Activated CD4-positive, alpha-beta T cell treated with anti-CD3 and anti-CD28 coated beads, Interleukin-2, amount 50 U/mL, for 48 hours (primary cell): ENCODE data around the gene RCOR1.

Experiments
- DNase-seq, 2 experiments: peaks; one replicate each; pipeline ENCODE4 v3.0.0-alpha.2; 2020

The RCOR1 gene

DNA sequence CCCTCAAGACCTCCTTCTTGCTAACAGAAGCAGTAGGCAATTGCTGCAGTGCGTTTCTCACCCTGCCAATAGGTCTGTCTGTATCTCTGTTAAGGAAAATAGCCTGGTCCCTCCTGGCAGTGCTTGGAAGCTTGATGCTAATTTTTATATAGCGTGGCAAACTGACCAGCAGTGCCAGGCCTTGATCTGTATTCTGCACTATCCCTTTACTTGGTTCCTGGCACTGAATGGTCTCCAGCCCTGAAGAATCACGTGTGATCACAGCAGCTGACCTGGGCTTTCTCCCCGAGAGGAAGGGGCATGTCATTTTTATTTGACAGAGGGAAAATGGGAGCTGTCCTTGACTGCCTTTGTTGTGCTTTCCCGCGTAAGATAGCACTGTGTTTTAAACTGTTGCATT lies 136.1 kb downstream of the RCOR1 start:
- DNase-seq = no peak

DNA sequence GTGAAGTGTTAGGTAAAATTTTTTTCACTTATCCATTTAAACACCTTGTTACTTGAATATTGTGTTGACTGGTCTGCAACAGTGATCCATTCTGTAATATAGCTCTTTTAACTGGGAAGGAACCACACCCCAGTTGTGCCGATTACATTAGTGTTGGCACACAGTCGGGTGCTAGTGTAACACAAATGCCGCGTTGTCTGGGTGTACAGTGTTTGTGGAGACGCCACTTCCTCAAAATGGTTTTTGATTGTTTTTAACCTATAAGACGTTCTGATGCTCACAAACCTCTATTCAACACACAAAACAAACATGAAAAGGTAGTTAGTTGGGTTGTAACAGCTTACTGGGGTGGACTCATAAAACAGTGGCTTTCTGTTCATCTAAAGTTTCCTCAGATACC lies 136.8 kb downstream of the RCOR1 start:
- DNase-seq = no peak

GRCh38 chr14:102729825-102730224 lies 137.4 kb downstream of the RCOR1 start:
- no peak for DNase-seq

DNA sequence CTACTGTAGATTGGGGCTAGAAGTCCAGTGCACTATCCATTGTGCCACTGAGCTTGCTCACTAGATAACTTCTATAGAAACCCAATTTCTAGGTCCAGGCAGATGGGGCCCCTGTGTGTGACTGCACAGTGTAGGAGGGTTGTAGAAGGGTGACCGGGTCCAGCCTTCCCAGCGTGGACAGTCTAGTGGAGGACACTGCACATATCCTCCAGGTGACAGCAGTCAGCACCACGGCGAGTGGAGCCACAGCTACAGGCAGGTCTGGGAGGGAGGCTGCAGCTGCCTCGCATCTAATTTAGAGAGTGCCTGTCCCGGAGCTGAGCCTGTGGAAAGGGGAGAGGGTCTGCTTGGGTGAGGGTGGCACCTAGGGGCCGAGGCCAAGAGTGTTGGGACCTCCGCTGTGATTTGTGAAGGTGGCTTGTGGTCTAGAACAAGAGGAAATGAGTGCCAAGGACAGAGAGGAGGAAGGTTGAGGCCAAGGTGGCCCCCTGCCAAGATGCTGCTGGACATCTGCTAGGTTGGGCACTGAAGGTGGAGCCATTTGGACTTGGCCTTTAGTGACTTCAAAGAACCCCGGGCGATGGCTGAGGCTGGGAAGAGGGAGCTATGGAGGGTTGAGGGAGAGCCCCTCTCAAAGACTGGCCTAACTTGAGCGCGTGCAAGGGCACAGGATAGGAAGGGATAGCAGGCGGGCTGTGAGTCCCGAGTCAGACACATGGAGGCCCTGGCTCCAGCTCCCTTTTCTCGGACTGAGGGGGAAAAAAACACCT lies 138.8 kb downstream of the RCOR1 start:
- DNase-seq = no peak

- DNase-seq = no peak
These were observed 139.7 kb downstream of the RCOR1 start for GRCh38 chr14:102731871-102732800.

DNA sequence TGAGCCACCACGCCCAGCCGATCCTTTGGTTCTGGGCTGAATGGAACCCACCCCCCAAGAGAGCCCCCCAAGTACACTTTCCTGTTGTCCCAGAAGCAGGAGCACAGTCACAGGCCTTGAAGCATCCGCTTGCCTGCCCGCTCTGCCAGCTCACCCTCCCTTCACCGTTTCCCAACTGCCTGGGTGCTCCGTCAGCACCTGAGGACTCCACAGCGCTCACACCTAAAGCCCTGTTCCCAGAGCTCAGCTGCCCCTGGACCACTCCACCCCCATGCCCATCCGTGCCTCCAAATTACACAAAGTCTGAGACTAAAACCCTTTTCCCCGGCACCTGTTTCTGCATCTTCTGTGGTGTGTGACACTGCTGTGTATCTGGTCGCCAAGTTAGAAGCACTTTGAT lies 140.5 kb downstream of the RCOR1 start:
- DNase-seq = no peak

GRCh38 chr14:102733326-102733725 lies 140.9 kb downstream of the RCOR1 start:
- no peak for DNase-seq

GRCh38 chr14:102734436-102734835 lies 142.0 kb downstream of the RCOR1 start:
- no peak for DNase-seq

- no peak for DNase-seq
These were observed 144.5 kb downstream of the RCOR1 start for GRCh38 chr14:102736956-102737355.

- no peak for DNase-seq
These were observed 145.2 kb downstream of the RCOR1 start for GRCh38 chr14:102737402-102738372.

GRCh38 chr14:102738373-102739189 lies 146.1 kb downstream of the RCOR1 start:
- DNase-seq = no peak

- DNase-seq = no peak
These were observed 146.7 kb downstream of the RCOR1 start for GRCh38 chr14:102739190-102739469.

DNA sequence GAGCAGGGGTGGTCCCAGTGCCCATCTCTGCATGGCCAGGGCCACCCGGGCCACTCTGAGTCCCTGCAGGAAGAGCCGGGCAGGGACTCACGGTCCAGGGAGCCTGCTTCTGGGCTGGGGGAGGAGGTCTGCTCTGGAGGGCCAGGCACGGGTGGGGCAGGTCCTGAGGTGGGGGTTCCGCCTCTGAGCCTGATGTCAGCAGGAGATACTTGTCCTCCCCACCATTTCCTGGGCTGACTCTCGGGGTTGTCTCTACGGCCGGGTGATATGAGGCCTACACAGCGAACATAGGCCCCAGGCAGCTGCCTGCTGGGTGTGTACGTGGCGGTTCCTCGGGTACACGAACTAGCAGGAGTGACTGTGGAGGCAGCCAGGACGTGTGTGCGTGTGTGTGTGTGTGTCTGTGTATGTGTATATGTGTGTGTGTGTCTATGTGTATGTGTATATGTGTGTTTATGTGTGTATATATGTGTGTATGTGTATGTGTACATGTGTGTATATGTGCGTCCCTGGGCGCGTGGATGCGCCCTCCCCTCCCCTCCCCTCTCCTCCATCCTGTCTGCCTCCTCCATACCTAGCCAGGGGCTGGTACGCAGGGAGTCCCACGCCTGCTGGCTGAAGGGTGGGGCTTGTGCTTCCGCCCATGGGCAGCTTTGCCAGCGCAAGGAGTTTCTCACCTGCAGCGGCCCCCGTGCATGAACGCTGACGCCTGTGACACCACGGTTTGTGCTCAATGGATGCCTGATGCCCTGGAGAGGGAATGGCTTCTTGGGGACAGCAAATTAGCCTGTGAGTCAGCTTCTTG lies 154.4 kb downstream of the RCOR1 start:
- no peak for DNase-seq

GRCh38 chr14:102748806-102749205 lies 156.4 kb downstream of the RCOR1 start:
- DNase-seq = no peak

- DNase-seq = no peak
These were observed 157.2 kb downstream of the RCOR1 start for GRCh38 chr14:102749393-102750305.

DNA sequence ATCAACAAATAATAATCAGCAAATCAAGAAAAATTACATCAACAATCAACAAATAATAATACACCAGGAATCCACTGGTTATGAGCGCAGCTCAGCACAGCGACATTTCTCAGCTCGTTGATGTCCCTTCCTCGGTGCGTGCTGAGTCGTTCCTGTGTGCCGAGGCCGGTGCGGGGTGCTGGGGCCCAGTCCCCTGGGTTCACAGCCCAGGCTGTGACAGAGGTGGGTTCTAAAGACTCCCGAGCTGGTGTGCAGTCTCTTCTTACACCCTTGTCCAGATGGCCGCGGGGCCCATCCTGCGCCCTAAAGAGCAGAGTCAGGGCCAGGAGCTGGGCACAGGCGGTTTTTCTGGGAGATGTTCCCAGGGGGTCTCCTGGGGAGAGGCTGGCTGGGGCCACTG lies 157.9 kb downstream of the RCOR1 start:
- DNase-seq = no peak

DNA sequence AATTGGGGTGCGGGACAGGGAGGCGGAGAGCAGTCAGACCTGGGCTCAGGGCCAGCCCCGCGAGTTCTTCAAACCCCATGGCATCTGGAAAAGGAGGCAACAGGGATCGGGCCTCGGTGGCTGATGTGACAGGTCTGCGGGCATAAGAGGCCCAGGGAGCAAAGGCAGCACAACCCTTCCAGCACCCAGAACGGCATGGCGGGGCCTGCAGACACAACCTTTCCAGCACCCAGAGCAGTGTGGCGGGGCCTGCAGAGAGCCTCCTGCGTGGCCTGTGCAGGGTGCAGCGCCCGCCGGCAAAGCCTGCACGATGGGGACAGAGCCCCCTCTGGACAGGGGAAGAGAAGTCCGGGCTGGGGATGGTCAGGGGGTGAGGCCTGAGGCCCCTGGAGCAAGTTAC lies 158.6 kb downstream of the RCOR1 start:
- DNase-seq = no peak

GRCh38 chr14:102752239-102752847 lies 159.9 kb downstream of the RCOR1 start:
- no peak for DNase-seq

DNA sequence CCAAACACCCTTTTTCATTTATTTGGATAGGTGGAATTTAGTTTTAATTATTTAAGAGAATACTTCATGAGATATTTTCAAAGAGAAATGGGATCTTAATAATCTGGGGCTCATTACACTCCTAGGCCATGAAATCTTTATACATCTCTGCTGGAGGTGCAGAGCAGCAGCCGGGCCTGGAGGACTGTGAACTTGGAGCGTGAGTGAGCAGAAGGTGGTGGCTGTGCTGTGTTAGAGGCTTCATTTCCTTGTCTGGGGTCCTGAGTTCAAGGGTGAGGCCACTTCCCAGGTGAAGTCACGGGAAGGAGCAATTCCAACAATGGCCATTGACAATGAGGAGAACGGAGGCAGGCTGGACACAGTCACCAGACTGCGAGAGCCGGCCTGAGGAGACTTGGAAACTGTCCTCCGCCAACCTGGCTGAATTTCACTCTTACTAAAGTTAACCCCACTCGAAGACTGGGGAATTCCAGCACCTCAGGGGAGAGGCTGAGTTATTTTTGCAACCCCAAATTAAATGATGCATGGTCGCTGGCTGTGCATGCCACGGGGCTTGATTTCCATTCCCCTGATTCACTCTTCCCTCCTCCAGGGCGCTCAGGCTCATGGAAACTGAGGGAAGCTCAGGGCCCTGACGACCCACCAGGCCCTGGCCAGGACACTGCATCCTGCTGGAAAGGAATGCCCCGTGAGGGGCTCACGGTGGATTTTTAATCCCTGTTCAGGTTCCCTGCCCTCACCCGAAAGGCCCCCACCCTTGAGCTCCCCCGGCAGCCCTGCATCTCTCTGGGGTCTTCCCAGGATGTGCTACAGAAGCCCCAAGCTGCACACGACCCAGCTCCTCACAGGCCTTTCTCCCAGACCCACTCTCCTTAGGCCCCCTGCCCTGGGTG lies 162.2 kb downstream of the RCOR1 start:
- no peak for DNase-seq
